Loucy (cell line): ENCODE measurements around the gene TGFBR3L.

Source experiments
- H2AFZ ChIP-seq: fragments of 200-600 bp; sonication (generic); 2 replicates; pipeline ENCODE4 v1.6.0; 2016; ENCODE audit warnings: antibody characterized with exemption, mild to moderate bottlenecking, low read length, moderate library complexity
- H3F3A ChIP-seq: fragments of 200-600 bp; 2 replicates; pipeline ENCODE4 v1.6.0; 2016; ENCODE audit warnings: antibody characterized with exemption, low read depth, mild to moderate bottlenecking
- H3K27me3 ChIP-seq: fragments of 200-600 bp; sonication (generic); 2 replicates; pipeline ENCODE4 v1.6.1; 2014; ENCODE audit warnings: low read length, mild to moderate bottlenecking; ENCODE audit not compliant: insufficient read depth, poor library complexity, severe bottlenecking
- H3K36me3 ChIP-seq: fragments of 200-600 bp; sonication (generic); 2 replicates; pipeline ENCODE4 v1.6.1; 2016; ENCODE audit warnings: low read length; ENCODE audit not compliant: insufficient read depth
- H3K4me1 ChIP-seq: fragments of 200-600 bp; sonication (generic); 2 replicates; pipeline ENCODE4 v1.5.1; 2014; ENCODE audit warnings: low read length, mild to moderate bottlenecking; ENCODE audit not compliant: insufficient read depth, poor library complexity, severe bottlenecking
- H3K4me2 ChIP-seq: fragments of 200-600 bp; sonication (generic); 2 replicates; pipeline ENCODE4 v1.6.0; 2014; ENCODE audit warnings: antibody characterized with exemption, low read length, low read depth, mild to moderate bottlenecking; ENCODE audit not compliant: poor library complexity, severe bottlenecking
- H3K4me3 ChIP-seq: fragments of 200-600 bp; sonication (generic); 2 replicates; pipeline ENCODE4 v1.5.1; 2014; ENCODE audit warnings: low read length, mild to moderate bottlenecking, mixed read lengths; ENCODE audit not compliant: poor library complexity, severe bottlenecking
- H3K79me2 ChIP-seq: fragments of 200-600 bp; sonication (generic); 2 replicates; pipeline ENCODE4 v1.6.1; 2014; ENCODE audit warnings: low read length; ENCODE audit not compliant: insufficient read depth
- H3K9ac ChIP-seq: fragments of 200-600 bp; sonication (generic); 2 replicates; pipeline ENCODE4 v1.6.0; 2014; ENCODE audit warnings: mild to moderate bottlenecking, low read depth, low read length, moderate library complexity; ENCODE audit not compliant: poor library complexity, severe bottlenecking
- H3K9me2 ChIP-seq: fragments of 200-600 bp; sonication (generic); replicated peaks from 2 replicates; pipeline ENCODE4 v1.6.1; 2016; ENCODE audit warnings: low read depth, low read length, mixed read lengths
- H3K9me3 ChIP-seq: fragments of 200-600 bp; sonication (generic); 2 replicates; pipeline ENCODE4 v1.6.1; 2014; ENCODE audit warnings: mild to moderate bottlenecking, antibody characterized with exemption, low read length, low read depth; ENCODE audit not compliant: insufficient read depth
- H4K20me1 ChIP-seq: fragments of 200-600 bp; sonication (generic); 2 replicates; pipeline ENCODE4 v1.6.0; 2014; ENCODE audit warnings: antibody characterized with exemption, low read length, mild to moderate bottlenecking; ENCODE audit not compliant: insufficient read depth, poor library complexity, severe bottlenecking
- CTCF ChIP-seq: fragments of 200-600 bp; sonication (generic); conservative IDR thresholded peaks from 2 replicates; pipeline ENCODE4 v1.5.1; 2014; ENCODE audit warnings: mild to moderate bottlenecking, antibody characterized with exemption, low read length
- EZH2phosphoT487 ChIP-seq: fragments of 200-600 bp; IDR thresholded peaks from 2 replicates; pipeline ENCODE4 v1.6.1; 2018; ENCODE audit warnings: antibody characterized with exemption, mild to moderate bottlenecking, moderate library complexity, borderline replicate concordance

TGFBR3L gene

GRCh38 chr19:7879111-7879807 lies 35.4 kb upstream of the TGFBR3L start:
- H2AFZ ChIP-seq: peak overlapping the region; percentile 41; the same call in 1 of the 2 replicates
- H3K9me3 ChIP-seq: no peaks in the 10 kb centered on the region
- H3K9ac ChIP-seq: no peak overlapping the region
- H3F3A ChIP-seq: no peaks in the 10 kb centered on the region
- no peak overlapping the region for H3K4me2 ChIP-seq
- no peaks in the 10 kb centered on the region for H3K79me2 ChIP-seq
- no peaks in the 10 kb centered on the region for H3K36me3 ChIP-seq
- TF ChIP-seq CTCF (no peak), EZH2phosphoT487 (no peak)
- H3K27me3 ChIP-seq: no peaks in the 10 kb centered on the region
- H4K20me1 ChIP-seq: no peaks in the 10 kb centered on the region
- no peak overlapping the region for H3K4me3 ChIP-seq
- no peaks in the 10 kb centered on the region for H3K9me2 ChIP-seq
- peaks cover 5% of the 10 kb centered on the region for H3K4me1 ChIP-seq

GRCh38 chr19:7879836-7880235 lies 34.8 kb upstream of the TGFBR3L start:
- Histone ChIP-seq H3K36me3 (no peaks in the 10 kb centered on the region), H2AFZ (no peak overlapping the region), H3K9me2 (no peaks in the 10 kb centered on the region), H3K4me1 (peaks cover under 1% of the 10 kb centered on the region), H3K79me2 (no peaks in the 10 kb centered on the region), H3K27me3 (no peaks in the 10 kb centered on the region), H3K9ac (no peak overlapping the region), H4K20me1 (no peaks in the 10 kb centered on the region), H3F3A (no peaks in the 10 kb centered on the region), H3K4me3 (no peak overlapping the region), H3K4me2 (no peak overlapping the region), H3K9me3 (no peaks in the 10 kb centered on the region)
- TF ChIP-seq CTCF (no peak), EZH2phosphoT487 (no peak)

GRCh38 chr19:7881910-7882309 lies 32.7 kb upstream of the TGFBR3L start:
- no peaks in the 10 kb centered on the region for H3K4me1 ChIP-seq
- no peaks in the 10 kb centered on the region for H3F3A ChIP-seq
- H3K9me3 ChIP-seq: no peaks in the 10 kb centered on the region
- no peaks in the 10 kb centered on the region for H4K20me1 ChIP-seq
- H3K4me2 ChIP-seq: no peak overlapping the region
- no peak overlapping the region for H2AFZ ChIP-seq
- H3K79me2 ChIP-seq: no peaks in the 10 kb centered on the region
- no peaks in the 10 kb centered on the region for H3K27me3 ChIP-seq
- H3K36me3 ChIP-seq: no peaks in the 10 kb centered on the region
- no peaks in the 10 kb centered on the region for H3K9me2 ChIP-seq
- TF ChIP-seq EZH2phosphoT487 (no peak), CTCF (no peak)
- H3K9ac ChIP-seq: no peak overlapping the region
- H3K4me3 ChIP-seq: no peak overlapping the region
